A673 (cell line): ENCODE measurements around the gene BARX1. TPM values are rescaled to one million over a fixed set of nuclear protein-coding genes. Genes with fewer than 3 reads are reported as not detected.

Source experiments
- BruUV-seq: library from RNA; stranded (reverse); fragments of 400-500 nt; replicated peaks from 2 replicates; lab custom pipeline; 2021; lab: Mats Ljungman, UMichigan
- CTCF ChIA-PET: fragments of 300-600 bp; sonication (Branson Sonifier 250); formaldehyde crosslinking; loops from one replicate; lab custom pipeline; 2022; ENCODE audit warnings: antibody characterized with exemption; lab: Charles Lee
- POLR2A ChIA-PET: fragments of 300-600 bp; sonication (Branson Sonifier 250); formaldehyde crosslinking; loops from one replicate; lab custom pipeline; 2022; ENCODE audit warnings: antibody characterized with exemption; ENCODE audit not compliant: low non-redundant PET; lab: Charles Lee
- DNase-seq: peaks from one replicate; pipeline ENCODE4 v3.0.0-alpha.2; 2015; ENCODE audit warnings: low spot score
- H3K27ac ChIP-seq: fragments of 200-600 bp; sonication (generic); 2 replicates; pipeline ENCODE4 v1.5.1; 2016; ENCODE audit warnings: mixed run types, low read depth, mild to moderate bottlenecking, mixed read lengths, antibody characterized with exemption, low read length; ENCODE audit not compliant: poor library complexity, severe bottlenecking
- H3K27me3 ChIP-seq: fragments of 200-600 bp; sonication (generic); replicated peaks from 2 replicates; pipeline ENCODE4 v1.6.1; 2017; ENCODE audit warnings: mixed run types, low read depth, mild to moderate bottlenecking, mixed read lengths, antibody characterized with exemption, low read length; ENCODE audit not compliant: insufficient read depth, poor library complexity
- H3K36me3 ChIP-seq: fragments of 200-600 bp; sonication (generic); 2 replicates; pipeline ENCODE4 v1.6.1; 2016; ENCODE audit warnings: mixed run types, mild to moderate bottlenecking, mixed read lengths, antibody characterized with exemption, low read length; ENCODE audit not compliant: insufficient read depth, poor library complexity, severe bottlenecking
- H3K4me1 ChIP-seq: fragments of 200-600 bp; sonication (generic); 2 replicates; pipeline ENCODE4 v1.6.1; 2017; ENCODE audit warnings: mixed run types, mild to moderate bottlenecking, mixed read lengths, antibody characterized with exemption, low read length; ENCODE audit not compliant: insufficient read depth, poor library complexity, severe bottlenecking
- H3K4me3 ChIP-seq: fragments of 200-600 bp; sonication (generic); 2 replicates; pipeline ENCODE4 v1.5.1; 2016; ENCODE audit warnings: low read depth, mixed run types, mild to moderate bottlenecking, mixed read lengths, low read length; ENCODE audit not compliant: poor library complexity, severe bottlenecking
- H3K9me3 ChIP-seq: fragments of 200-600 bp; sonication (generic); 2 replicates; pipeline ENCODE4 v1.6.1; 2016; ENCODE audit warnings: mixed run types, low read depth, mild to moderate bottlenecking, mixed read lengths, antibody characterized with exemption, low read length; ENCODE audit not compliant: poor library complexity, severe bottlenecking
- EZH2 ChIP-seq: fragments of 200-600 bp; sonication (generic); IDR thresholded peaks from 2 replicates; pipeline ENCODE4 v1.6.1; 2017; ENCODE audit warnings: borderline replicate concordance, low read depth, mild to moderate bottlenecking, mixed read lengths, antibody characterized with exemption, low read length; ENCODE audit not compliant: poor library complexity, severe bottlenecking
- intact Hi-C: fragments of 100-400 bp; cut with micrococcal nuclease; formaldehyde crosslinking; loops from one replicate; pipeline ENCODE4 v1.10.0; 2022; ENCODE audit not compliant: unreplicated experiment
- total RNA-seq: library from RNA; stranded (reverse); gene quantifications from 2 replicates; pipeline ENCODE4 v1.2.3, GENCODE V29; 2021
- TF ChIP-seq, protein P1 (sequence below): fragments of 300-800, 200-600 bp; sonication (generic); conservative IDR thresholded peaks from 2 replicates; pipeline ENCODE4 v1.5.1; 2017; ENCODE audit warnings: low read depth, mild to moderate bottlenecking, antibody characterized with exemption, low read length, moderate library complexity, mixed read lengths

Gene BARX1
- total RNA-seq, 1 experiment from 2014 or later: 9.8 TPM

DNA sequence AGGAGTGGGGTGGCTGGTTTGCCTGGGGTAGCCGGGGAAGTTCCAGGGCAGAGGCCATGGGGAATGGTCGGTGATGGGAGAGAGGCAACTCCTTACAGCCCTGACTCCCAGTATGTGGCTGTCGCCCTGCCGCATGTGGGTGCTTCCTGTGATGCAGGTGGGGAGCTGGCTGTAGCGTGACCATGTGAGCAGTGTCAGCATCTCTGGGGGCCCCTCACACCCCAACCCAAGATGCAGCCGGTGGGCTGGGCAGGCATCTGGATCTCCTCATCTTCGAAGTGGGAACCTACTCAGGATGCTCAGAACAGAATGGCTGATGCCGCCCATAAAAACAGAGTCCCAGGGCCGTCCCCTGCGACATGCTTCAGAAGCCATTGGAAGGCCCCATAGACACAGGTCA lies 45.0 kb downstream of the BARX1 start:
- DNase-seq: no peak
- TF ChIP-seq, protein P1, sequence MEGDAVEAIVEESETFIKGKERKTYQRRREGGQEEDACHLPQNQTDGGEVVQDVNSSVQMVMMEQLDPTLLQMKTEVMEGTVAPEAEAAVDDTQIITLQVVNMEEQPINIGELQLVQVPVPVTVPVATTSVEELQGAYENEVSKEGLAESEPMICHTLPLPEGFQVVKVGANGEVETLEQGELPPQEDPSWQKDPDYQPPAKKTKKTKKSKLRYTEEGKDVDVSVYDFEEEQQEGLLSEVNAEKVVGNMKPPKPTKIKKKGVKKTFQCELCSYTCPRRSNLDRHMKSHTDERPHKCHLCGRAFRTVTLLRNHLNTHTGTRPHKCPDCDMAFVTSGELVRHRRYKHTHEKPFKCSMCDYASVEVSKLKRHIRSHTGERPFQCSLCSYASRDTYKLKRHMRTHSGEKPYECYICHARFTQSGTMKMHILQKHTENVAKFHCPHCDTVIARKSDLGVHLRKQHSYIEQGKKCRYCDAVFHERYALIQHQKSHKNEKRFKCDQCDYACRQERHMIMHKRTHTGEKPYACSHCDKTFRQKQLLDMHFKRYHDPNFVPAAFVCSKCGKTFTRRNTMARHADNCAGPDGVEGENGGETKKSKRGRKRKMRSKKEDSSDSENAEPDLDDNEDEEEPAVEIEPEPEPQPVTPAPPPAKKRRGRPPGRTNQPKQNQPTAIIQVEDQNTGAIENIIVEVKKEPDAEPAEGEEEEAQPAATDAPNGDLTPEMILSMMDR: no peak
- TF ChIP-seq EZH2: no peak
- POLR2A ChIA-PET: no interaction called here

DNA sequence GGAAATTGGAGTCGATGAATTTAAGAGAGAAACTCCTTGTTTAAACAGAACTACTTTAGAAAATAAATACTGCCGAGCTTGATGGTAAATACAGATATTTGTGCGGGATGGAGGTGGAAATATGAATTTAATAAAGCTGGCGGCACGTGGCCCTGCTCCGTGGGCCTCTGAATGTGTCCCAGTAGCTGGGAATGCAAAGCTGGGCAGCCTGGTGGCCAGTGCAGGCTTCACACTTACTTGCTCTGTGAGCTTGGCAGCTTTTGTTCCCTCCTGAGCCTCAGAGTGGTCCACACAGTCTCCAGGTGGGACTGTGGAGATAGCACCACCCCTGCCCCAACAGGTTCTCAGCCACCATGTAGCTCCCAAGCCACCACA lies 45.9 kb downstream of the BARX1 start:
- intact Hi-C loops: no loop called here
- no TSS peak for BruUV-seq
- Histone ChIP-seq H3K9me3 (no peaks in the 10 kb centered on the region), H3K27ac (no peak overlapping the region), H3K4me3 (no peak overlapping the region), H3K4me1 (no peaks in the 10 kb centered on the region), H3K36me3 (no peaks in the 10 kb centered on the region), H3K27me3 (no peaks in the 10 kb centered on the region)
- no peak for DNase-seq
- TF ChIP-seq EZH2: no peak
- TF ChIP-seq, protein P1: no peak
- CTCF ChIA-PET: interaction anchor here (0.6 kb wide), 1 partner anchor 71 kb away, joined by 5 read pairs; no protein-coding TSS in a partner anchor
- POLR2A ChIA-PET: no interaction called here

More for the DNA sequence above, 45.0 kb downstream of the BARX1 start:
- CTCF ChIA-PET: no interaction called here
- no peak overlapping the region for H3K27ac ChIP-seq
- intact Hi-C loops: no loop called here
- H3K4me1 ChIP-seq: no peaks in the 10 kb centered on the region
- H3K36me3 ChIP-seq: no peaks in the 10 kb centered on the region
- H3K4me3 ChIP-seq: no peak overlapping the region
- no peaks in the 10 kb centered on the region for H3K27me3 ChIP-seq
- H3K9me3 ChIP-seq: no peaks in the 10 kb centered on the region
- BruUV-seq: no TSS peak

DNA sequence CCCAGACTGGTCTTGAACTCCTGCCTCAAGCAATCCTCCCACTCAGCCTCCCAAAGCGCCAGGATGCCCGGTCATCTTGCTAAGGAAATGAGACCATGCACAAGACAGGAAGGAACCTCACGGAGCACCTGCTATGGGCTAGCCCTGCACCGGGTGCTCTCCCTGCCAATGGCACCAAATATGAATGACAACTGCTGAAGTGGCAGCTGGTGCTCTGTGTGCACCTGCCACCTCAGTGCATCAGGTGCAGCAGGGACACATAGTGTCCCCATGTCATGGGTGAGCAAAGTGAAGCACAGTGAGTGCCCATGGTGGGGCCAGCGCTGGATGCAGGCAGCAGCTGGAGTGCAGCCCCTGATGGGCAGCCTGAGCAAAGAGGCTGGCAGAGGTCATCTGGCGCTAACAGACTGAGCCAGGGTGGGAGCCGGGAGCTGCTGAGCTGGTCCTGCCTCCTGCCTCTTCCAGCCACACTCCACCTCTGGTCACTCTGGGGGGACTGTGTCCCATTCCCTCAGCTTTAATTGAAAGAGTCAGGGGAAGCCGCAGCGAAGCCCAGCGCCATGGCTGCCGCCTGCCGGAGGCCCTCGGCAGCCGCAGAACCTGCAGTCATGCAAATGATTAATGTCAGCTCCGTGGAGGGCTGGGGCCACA lies 46.4 kb downstream of the BARX1 start:
- Histone ChIP-seq H3K4me1 (no peaks in the 10 kb centered on the region), H3K36me3 (no peaks in the 10 kb centered on the region), H3K27me3 (no peaks in the 10 kb centered on the region), H3K9me3 (no peaks in the 10 kb centered on the region), H3K27ac (no peak overlapping the region), H3K4me3 (no peak overlapping the region)
- intact Hi-C loops: no loop called here
- peak; percentile 21 for DNase-seq
- TF ChIP-seq, protein P1: peak; percentile 33; the same call in 1 of the 2 replicates
- TF ChIP-seq EZH2: no peak
- no TSS peak for BruUV-seq
- POLR2A ChIA-PET: no interaction called here
- CTCF ChIA-PET: interaction anchor here (0.6 kb wide), 1 partner anchor 71 kb away, joined by 5 read pairs; no protein-coding TSS in a partner anchor
